Liver (tissue), 9 donors: ENCODE measurements around the gene ATP10B. TPM values are rescaled to one million over a fixed set of nuclear protein-coding genes. Genes with fewer than 3 reads are reported as not detected.

ENCODE experiments used
- DNase-seq: peaks from one replicate; pipeline ENCODE4 v3.0.0-alpha.2; 2017; ENCODE audit warnings: low spot score
- H3K27ac ChIP-seq, 2 donors: one replicate each; pipeline ENCODE4 v1.7.0; 2013; ENCODE audit warnings: inconsistent platforms in 2 of 2, low read length in 2 of 2, control low read depth in 1 of 2, low read depth in 1 of 2, mild to moderate bottlenecking in 1 of 2
- H3K27me3 ChIP-seq, 4 donors: one replicate each; pipeline versions ENCODE4 v1.6.1 to v1.7.0; 2013; ENCODE audit warnings: low read length in 3 of 4, inconsistent platforms in 1 of 4, mild to moderate bottlenecking in 1 of 4, moderate library complexity in 1 of 4; ENCODE audit not compliant: control insufficient read depth in 4 of 4, insufficient read depth in 4 of 4
- H3K36me3 ChIP-seq, 4 donors: one replicate each; pipeline versions ENCODE4 v1.6.1 to v1.7.0; 2013; ENCODE audit warnings: low read length in 3 of 4, mild to moderate bottlenecking in 3 of 4, low read depth in 1 of 4, moderate library complexity in 1 of 4; ENCODE audit not compliant: control insufficient read depth in 4 of 4, insufficient read depth in 3 of 4
- H3K4me1 ChIP-seq, 4 donors: one replicate each; pipeline versions ENCODE4 v1.6.1 to v1.7.0; 2013; ENCODE audit warnings: low read length in 3 of 4, mild to moderate bottlenecking in 3 of 4, moderate library complexity in 1 of 4; ENCODE audit not compliant: control insufficient read depth in 4 of 4, insufficient read depth in 4 of 4
- H3K4me3 ChIP-seq, 3 donors: one replicate each; pipeline versions ENCODE4 v1.6.1 to v1.7.0; 2013; ENCODE audit warnings: low read length in 3 of 3, control low read depth in 1 of 3, low read depth in 1 of 3, mild to moderate bottlenecking in 1 of 3
- H3K9ac ChIP-seq, 2 donors: one replicate each; pipeline ENCODE4 v1.7.0; 2013; ENCODE audit warnings: low read length in 2 of 2, mild to moderate bottlenecking in 2 of 2, moderate library complexity in 2 of 2, control low read depth in 1 of 2, low read depth in 1 of 2
- H3K9me3 ChIP-seq, 4 donors: one replicate each; pipeline versions ENCODE4 v1.6.1 to v1.7.0; 2013; ENCODE audit warnings: low read length in 3 of 4; ENCODE audit not compliant: control insufficient read depth in 4 of 4
- CTCF ChIP-seq: fragments of 150-350 bp; IDR thresholded peaks from 2 replicates; pipeline ENCODE4 v1.5.1; 2017; ENCODE audit warnings: improper control_type of control experiment, low read depth, low read length; ENCODE audit not compliant: missing input control
- EGR1 ChIP-seq, 2 donors: IDR thresholded peaks; 2 replicates each; pipeline ENCODE4 v1.6.1; 2016 to 2018; ENCODE audit warnings: antibody characterized with exemption in 2 of 2, low read depth in 2 of 2
- FOXA1 ChIP-seq: IDR thresholded peaks from 2 replicates; pipeline ENCODE4 v1.6.1; 2016; ENCODE audit warnings: antibody characterized with exemption
- FOXA2 ChIP-seq: IDR thresholded peaks from 2 replicates; pipeline ENCODE4 v1.6.1; 2016; ENCODE audit warnings: antibody characterized with exemption
- GABPA ChIP-seq, 2 donors: IDR thresholded peaks in 1 of 2; conservative IDR thresholded peaks in 1 of 2; 2 replicates each; pipeline ENCODE4 v1.6.1; 2016; ENCODE audit warnings: antibody characterized with exemption in 2 of 2, mild to moderate bottlenecking in 1 of 2, moderate library complexity in 1 of 2
- HNF4A ChIP-seq, 2 donors: conservative IDR thresholded peaks; 2 replicates each; pipeline ENCODE4 v1.6.1; 2016; ENCODE audit warnings: antibody characterized with exemption in 2 of 2, mild to moderate bottlenecking in 2 of 2
- HNF4G ChIP-seq: IDR thresholded peaks from 2 replicates; pipeline ENCODE4 v1.6.1; 2016; ENCODE audit warnings: antibody characterized with exemption
- NR2F2 ChIP-seq: IDR thresholded peaks from 2 replicates; pipeline ENCODE4 v1.6.1; 2016; ENCODE audit warnings: antibody characterized with exemption
- REST ChIP-seq: IDR thresholded peaks from 2 replicates; pipeline ENCODE4 v1.6.1; 2016; ENCODE audit warnings: antibody characterized with exemption, mild to moderate bottlenecking
- RXRA ChIP-seq, 2 donors: IDR thresholded peaks; 2 replicates each; pipeline ENCODE4 v1.6.1; 2017 to 2018; ENCODE audit warnings: antibody characterized with exemption in 2 of 2, mild to moderate bottlenecking in 1 of 2
- SP1 ChIP-seq: IDR thresholded peaks from 2 replicates; pipeline ENCODE4 v1.6.1; 2018; ENCODE audit warnings: antibody characterized with exemption, mild to moderate bottlenecking
- TAF1 ChIP-seq: conservative IDR thresholded peaks from 2 replicates; pipeline ENCODE4 v1.6.1; 2016; ENCODE audit warnings: antibody characterized with exemption, mild to moderate bottlenecking
- YY1 ChIP-seq: IDR thresholded peaks from 2 replicates; pipeline ENCODE4 v1.6.1; 2016; ENCODE audit warnings: antibody characterized with exemption, mild to moderate bottlenecking
- ZBTB33 ChIP-seq: IDR thresholded peaks from 2 replicates; pipeline ENCODE4 v1.6.1; 2016; ENCODE audit warnings: antibody characterized with exemption
- WGBS: extraction: QIAGEN DNeasy Blood & Tissue Kit; methylation state at CpG from one replicate; pipeline ENCODE4 v1.1.7; 2013; 5-methylcytosine and 5-hydroxymethylcytosine counted together
- polyA plus RNA-seq, 2 donors: library from polyadenylated mRNA; stranded (reverse) in 1 of 2; unstranded in 1 of 2; fragments of 200-250 nt in 1 of 2; fragments of >200 nt in 1 of 2; fragmentation: Nextera tagmentation in 1 of 2; extraction: Ambion mirVana in 1 of 2; gene quantifications; one replicate each; pipeline versions ENCODE4 v1.2.1 to v1.2.3, GENCODE V29; 2013 to 2015
- total RNA-seq, 2 donors: library from RNA; depleted of rRNA; stranded (reverse); fragments of >200 nt; gene quantifications; one replicate each; pipeline ENCODE4 v1.2.3, GENCODE V29; 2014
- TF ChIP-seq, protein P1 (sequence below): IDR thresholded peaks from 2 replicates; pipeline ENCODE4 v1.6.1; 2016; ENCODE audit warnings: antibody characterized with exemption
- donor health status: healthy.
- donor health status: healthy.
- donor health status: healthy.
- donor health status: healthy.
- donor health status: healthy.

Gene ATP10B
- total and polyA plus RNA-seq, 4 donors = 0.05 to 0.67 (median 0.05) TPM; not detected in 1

DNA sequence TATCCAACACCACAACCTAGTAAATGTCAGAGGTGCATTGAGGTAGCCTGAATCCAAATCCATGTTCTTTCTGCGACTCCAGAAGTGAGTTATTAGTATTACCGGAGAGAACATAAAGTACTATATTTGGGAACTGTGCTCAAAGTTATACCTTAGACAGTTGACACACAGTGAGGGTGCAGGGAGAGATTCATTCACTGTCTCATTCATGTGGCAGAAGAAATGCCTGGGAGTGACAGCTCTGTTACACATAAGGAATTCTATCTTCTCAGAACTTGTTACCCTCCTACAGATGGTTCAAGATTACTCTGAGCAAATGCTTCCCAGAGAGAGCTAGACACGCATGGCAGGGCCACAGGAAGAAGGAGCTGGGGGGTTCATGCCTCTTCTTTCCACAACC is 103.0 kb downstream of the ATP10B start:
- no peak overlapping the region for H3K4me3 ChIP-seq
- no peaks in the 10 kb centered on the region for H3K9me3 ChIP-seq
- H3K27ac ChIP-seq = no peak overlapping the region
- DNase-seq = no peak
- no peak overlapping the region for H3K9ac ChIP-seq
- peaks cover 0 to 2% (median 0%) of the 10 kb centered on the region in 4 donors for H3K27me3 ChIP-seq
- 90% methylated on average over 3 of the region's 3 CpGs for WGBS
- H3K36me3 ChIP-seq = no peaks in the 10 kb centered on the region
- TF ChIP-seq RXRA (IDR thresholded peaks at IDR 0.05) (no peak), TAF1 (no peak), ZBTB33 (no peak), EGR1 (IDR thresholded peaks at IDR 0.05; ENCODE audit: low read depth in 2 of 2) (no peak), YY1 (no peak), SP1 (no peak), HNF4A (conservative IDR thresholded peaks at IDR 0.05) (no peak), HNF4G (no peak), CTCF (no peak), GABPA (IDR thresholded peaks at IDR 0.05 in 1 of 2, conservative IDR thresholded peaks at IDR 0.05 in 1 of 2) (no peak)
- TF ChIP-seq, protein P1, sequence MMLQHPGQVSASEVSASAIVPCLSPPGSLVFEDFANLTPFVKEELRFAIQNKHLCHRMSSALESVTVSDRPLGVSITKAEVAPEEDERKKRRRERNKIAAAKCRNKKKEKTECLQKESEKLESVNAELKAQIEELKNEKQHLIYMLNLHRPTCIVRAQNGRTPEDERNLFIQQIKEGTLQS = no peak
- no peaks in the 10 kb centered on the region for H3K4me1 ChIP-seq

DNA sequence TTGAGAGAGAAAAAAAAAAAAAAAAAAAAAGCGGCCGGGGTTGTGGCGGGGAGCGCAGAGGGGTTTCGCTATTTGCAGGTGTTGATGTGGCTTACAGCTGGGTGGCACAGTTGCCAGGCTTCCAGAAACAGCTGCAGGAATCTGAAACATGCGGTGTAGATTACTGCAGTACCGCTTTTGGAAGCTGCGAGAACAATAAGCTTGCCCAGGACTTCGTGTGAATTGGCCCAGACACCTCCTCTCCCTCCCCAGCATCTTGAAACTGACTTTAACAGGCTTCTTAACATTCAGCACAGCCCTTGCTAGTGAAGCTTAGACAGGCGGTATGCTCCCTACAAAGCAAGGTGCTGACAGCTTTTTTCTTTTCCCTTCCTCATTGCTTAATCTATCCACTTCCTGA is 104.0 kb downstream of the ATP10B start:
- no peaks in the 10 kb centered on the region for H3K4me1 ChIP-seq
- peaks cover 0 to 2% (median 0%) of the 10 kb centered on the region in 4 donors for H3K27me3 ChIP-seq
- TF ChIP-seq CTCF (no peak), REST (no peak), NR2F2 (no peak), HNF4A (conservative IDR thresholded peaks at IDR 0.05) (no peak), YY1 (no peak), EGR1 (IDR thresholded peaks at IDR 0.05; ENCODE audit: low read depth in 2 of 2) (no peak), FOXA2 (no peak), FOXA1 (no peak), TAF1 (no peak), ZBTB33 (no peak)
- TF ChIP-seq, protein P1 = no peak
- H3K36me3 ChIP-seq = no peaks in the 10 kb centered on the region
- no peaks in the 10 kb centered on the region for H3K9me3 ChIP-seq
- H3K9ac ChIP-seq = no peak overlapping the region
- WGBS = 68% methylated on average over 10 of the region's 10 CpGs
- DNase-seq = no peak
- no peak overlapping the region for H3K4me3 ChIP-seq
- H3K27ac ChIP-seq = no peak overlapping the region
